GM23338 (cell line): Measurements from ENCODE around the gene CCDC187.

ENCODE experiments used
- CREB1 ChIP-seq: fragments of 250-450 bp; sonication (Bioruptor Pico); IDR thresholded peaks from 2 replicates; pipeline ENCODE4 v1.5.0; 2020; ENCODE audit warnings: low read depth, mild to moderate bottlenecking, moderate library complexity
- EZH2 ChIP-seq: fragments of 200-600 bp; sonication (generic); IDR thresholded peaks from one replicate; pipeline ENCODE4 v1.8.0; 2017; ENCODE audit warnings: antibody characterized with exemption, mild to moderate bottlenecking, low read depth; ENCODE audit not compliant: unreplicated experiment
- EZH2phosphoT487 ChIP-seq: fragments of 200-600 bp; sonication (generic); IDR thresholded peaks from one replicate; pipeline ENCODE4 v1.8.1; 2018; ENCODE audit warnings: antibody characterized with exemption; ENCODE audit not compliant: unreplicated experiment
- JUNB ChIP-seq: IDR thresholded peaks from one replicate; pipeline ENCODE4 v1.6.1; 2016; ENCODE audit warnings: antibody characterized with exemption; ENCODE audit not compliant: unreplicated experiment
- NANOG ChIP-seq: IDR thresholded peaks from 2 replicates; pipeline ENCODE4 v1.6.1; 2016; ENCODE audit warnings: antibody characterized with exemption, borderline replicate concordance
- POLR2AphosphoS5 ChIP-seq: IDR thresholded peaks from 2 replicates; pipeline ENCODE4 v1.6.1; 2016; ENCODE audit warnings: antibody characterized with exemption, low read depth
- REST ChIP-seq: IDR thresholded peaks from one replicate; pipeline ENCODE4 v1.6.1; 2018; ENCODE audit warnings: antibody characterized with exemption; ENCODE audit not compliant: unreplicated experiment
- TF ChIP-seq, protein P1 (sequence below), 2 experiments: fragments of 200-600 bp in 1 of 2; sonication (generic) in 1 of 2; conservative IDR thresholded peaks; 2 replicates each; pipeline versions ENCODE4 v1.5.1 to v1.6.1; 2016 to 2017; ENCODE audit warnings: antibody characterized with exemption in 2 of 2, low read depth in 2 of 2, mild to moderate bottlenecking in 2 of 2, moderate library complexity in 1 of 2
- TF ChIP-seq, protein P2 (sequence below): fragments of 250-450 bp; sonication (Bioruptor Pico); IDR thresholded peaks from 2 replicates; pipeline ENCODE4 v1.5.0; 2020; ENCODE audit warnings: mild to moderate bottlenecking, moderate library complexity
- TF ChIP-seq, protein P3 (sequence below): IDR thresholded peaks from 2 replicates; pipeline ENCODE4 v1.6.1; 2016; ENCODE audit warnings: antibody characterized with exemption

- TF ChIP-seq EZH2 (no peak), JUNB (no peak), EZH2phosphoT487 (no peak), REST (no peak), NANOG (no peak), POLR2AphosphoS5 (no peak), CREB1 (CRISPR knock-in tag) (no peak)
- TF ChIP-seq, protein P1, sequence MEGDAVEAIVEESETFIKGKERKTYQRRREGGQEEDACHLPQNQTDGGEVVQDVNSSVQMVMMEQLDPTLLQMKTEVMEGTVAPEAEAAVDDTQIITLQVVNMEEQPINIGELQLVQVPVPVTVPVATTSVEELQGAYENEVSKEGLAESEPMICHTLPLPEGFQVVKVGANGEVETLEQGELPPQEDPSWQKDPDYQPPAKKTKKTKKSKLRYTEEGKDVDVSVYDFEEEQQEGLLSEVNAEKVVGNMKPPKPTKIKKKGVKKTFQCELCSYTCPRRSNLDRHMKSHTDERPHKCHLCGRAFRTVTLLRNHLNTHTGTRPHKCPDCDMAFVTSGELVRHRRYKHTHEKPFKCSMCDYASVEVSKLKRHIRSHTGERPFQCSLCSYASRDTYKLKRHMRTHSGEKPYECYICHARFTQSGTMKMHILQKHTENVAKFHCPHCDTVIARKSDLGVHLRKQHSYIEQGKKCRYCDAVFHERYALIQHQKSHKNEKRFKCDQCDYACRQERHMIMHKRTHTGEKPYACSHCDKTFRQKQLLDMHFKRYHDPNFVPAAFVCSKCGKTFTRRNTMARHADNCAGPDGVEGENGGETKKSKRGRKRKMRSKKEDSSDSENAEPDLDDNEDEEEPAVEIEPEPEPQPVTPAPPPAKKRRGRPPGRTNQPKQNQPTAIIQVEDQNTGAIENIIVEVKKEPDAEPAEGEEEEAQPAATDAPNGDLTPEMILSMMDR (conservative IDR thresholded peaks at IDR 0.05; ENCODE audit: low read depth in 2 of 2), result no peak
- TF ChIP-seq, protein P2, sequence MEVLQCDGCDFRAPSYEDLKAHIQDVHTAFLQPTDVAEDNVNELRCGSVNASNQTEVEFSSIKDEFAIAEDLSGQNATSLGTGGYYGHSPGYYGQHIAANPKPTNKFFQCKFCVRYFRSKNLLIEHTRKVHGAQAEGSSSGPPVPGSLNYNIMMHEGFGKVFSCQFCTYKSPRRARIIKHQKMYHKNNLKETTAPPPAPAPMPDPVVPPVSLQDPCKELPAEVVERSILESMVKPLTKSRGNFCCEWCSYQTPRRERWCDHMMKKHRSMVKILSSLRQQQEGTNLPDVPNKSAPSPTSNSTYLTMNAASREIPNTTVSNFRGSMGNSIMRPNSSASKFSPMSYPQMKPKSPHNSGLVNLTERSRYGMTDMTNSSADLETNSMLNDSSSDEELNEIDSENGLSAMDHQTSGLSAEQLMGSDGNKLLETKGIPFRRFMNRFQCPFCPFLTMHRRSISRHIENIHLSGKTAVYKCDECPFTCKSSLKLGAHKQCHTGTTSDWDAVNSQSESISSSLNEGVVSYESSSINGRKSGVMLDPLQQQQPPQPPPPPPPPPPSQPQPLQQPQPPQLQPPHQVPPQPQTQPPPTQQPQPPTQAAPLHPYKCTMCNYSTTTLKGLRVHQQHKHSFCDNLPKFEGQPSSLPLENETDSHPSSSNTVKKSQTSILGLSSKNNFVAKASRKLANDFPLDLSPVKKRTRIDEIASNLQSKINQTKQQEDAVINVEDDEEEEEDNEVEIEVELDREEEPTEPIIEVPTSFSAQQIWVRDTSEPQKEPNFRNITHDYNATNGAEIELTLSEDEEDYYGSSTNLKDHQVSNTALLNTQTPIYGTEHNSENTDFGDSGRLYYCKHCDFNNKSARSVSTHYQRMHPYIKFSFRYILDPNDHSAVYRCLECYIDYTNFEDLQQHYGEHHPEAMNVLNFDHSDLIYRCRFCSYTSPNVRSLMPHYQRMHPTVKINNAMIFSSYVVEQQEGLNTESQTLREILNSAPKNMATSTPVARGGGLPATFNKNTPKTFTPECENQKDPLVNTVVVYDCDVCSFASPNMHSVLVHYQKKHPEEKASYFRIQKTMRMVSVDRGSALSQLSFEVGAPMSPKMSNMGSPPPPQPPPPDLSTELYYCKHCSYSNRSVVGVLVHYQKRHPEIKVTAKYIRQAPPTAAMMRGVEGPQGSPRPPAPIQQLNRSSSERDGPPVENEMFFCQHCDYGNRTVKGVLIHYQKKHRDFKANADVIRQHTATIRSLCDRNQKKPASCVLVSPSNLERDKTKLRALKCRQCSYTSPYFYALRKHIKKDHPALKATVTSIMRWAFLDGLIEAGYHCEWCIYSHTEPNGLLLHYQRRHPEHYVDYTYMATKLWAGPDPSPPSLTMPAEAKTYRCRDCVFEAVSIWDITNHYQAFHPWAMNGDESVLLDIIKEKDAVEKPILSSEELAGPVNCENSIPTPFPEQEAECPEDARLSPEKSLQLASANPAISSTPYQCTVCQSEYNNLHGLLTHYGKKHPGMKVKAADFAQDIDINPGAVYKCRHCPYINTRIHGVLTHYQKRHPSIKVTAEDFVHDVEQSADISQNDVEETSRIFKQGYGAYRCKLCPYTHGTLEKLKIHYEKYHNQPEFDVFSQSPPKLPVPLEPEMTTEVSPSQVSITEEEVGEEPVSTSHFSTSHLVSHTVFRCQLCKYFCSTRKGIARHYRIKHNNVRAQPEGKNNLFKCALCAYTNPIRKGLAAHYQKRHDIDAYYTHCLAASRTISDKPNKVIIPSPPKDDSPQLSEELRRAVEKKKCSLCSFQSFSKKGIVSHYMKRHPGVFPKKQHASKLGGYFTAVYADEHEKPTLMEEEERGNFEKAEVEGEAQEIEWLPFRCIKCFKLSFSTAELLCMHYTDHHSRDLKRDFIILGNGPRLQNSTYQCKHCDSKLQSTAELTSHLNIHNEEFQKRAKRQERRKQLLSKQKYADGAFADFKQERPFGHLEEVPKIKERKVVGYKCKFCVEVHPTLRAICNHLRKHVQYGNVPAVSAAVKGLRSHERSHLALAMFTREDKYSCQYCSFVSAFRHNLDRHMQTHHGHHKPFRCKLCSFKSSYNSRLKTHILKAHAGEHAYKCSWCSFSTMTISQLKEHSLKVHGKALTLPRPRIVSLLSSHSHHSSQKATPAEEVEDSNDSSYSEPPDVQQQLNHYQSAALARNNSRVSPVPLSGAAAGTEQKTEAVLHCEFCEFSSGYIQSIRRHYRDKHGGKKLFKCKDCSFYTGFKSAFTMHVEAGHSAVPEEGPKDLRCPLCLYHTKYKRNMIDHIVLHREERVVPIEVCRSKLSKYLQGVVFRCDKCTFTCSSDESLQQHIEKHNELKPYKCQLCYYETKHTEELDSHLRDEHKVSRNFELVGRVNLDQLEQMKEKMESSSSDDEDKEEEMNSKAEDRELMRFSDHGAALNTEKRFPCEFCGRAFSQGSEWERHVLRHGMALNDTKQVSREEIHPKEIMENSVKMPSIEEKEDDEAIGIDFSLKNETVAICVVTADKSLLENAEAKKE, result no peak
- TF ChIP-seq, protein P3, sequence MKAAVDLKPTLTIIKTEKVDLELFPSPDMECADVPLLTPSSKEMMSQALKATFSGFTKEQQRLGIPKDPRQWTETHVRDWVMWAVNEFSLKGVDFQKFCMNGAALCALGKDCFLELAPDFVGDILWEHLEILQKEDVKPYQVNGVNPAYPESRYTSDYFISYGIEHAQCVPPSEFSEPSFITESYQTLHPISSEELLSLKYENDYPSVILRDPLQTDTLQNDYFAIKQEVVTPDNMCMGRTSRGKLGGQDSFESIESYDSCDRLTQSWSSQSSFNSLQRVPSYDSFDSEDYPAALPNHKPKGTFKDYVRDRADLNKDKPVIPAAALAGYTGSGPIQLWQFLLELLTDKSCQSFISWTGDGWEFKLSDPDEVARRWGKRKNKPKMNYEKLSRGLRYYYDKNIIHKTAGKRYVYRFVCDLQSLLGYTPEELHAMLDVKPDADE, result no peak
These were observed 7.4 kb upstream of the CCDC187 start for GRCh38 chr9:136311051-136312008.
